Measurements from ENCODE around the gene BMS1. TPM values are rescaled to one million over a fixed set of nuclear protein-coding genes. Genes with fewer than 3 reads are reported as not detected.
"Not testable (repeated sequence)": the region's sequence is repeated elsewhere in the genome, so short reads cannot be mapped to it uniquely, and the experiment has no call there.

Gene BMS1
- total and polyA plus RNA-seq, 8 donors: 1.8 to 33.9 (median 6.7) TPM

DNA sequence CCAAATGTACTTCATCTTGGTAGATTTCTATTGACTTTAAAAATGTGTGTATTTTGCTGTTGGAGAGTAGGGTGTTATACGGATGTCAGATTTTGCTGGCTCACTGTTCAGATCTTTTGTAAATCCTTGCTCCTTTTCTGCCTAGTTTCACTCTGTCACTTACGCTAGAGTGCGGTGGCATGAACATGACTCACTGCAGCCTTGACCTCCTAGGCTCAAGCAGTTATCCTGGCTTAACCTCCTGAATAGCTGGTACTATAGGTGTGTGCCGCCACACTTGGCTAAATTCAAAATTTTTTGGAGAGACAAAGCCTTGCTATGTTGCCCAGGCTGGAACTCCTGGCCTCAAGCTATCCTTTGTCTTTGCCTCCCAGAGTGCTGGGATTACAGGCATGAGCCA, 29.4 kb downstream of the BMS1 start:
- no peak for TF ChIP-seq POLR2A (IDR thresholded peaks at IDR 0.05)
- TF ChIP-seq EP300 (IDR thresholded peaks at IDR 0.05): no peak
- no peak for TF ChIP-seq POLR2AphosphoS5 (IDR thresholded peaks at IDR 0.05)
- no peak for TF ChIP-seq CTCF (IDR thresholded peaks at IDR 0.05)
- Histone ChIP-seq H3K27ac (no peak overlapping the region), H3K36me3 (peaks cover 9 to 91% (median 81%) of the 10 kb centered on the region in 4 donors), H3K27me3 (no peaks in the 10 kb centered on the region), H3K4me3 (no peak overlapping the region), H3K4me1 (no peaks in the 10 kb centered on the region), H3K9me3 (peaks cover 0 to 3% (median 0%) of the 10 kb centered on the region in 4 donors)
- WGBS, 5 donors: 97 to 99% (median 98%) methylated on average over 4 of the region's 4 CpGs
- intact Hi-C loops (cut with DNase I; ENCODE audit: low total_unique reads): no loop called here
- no peak for DNase-seq

DNA sequence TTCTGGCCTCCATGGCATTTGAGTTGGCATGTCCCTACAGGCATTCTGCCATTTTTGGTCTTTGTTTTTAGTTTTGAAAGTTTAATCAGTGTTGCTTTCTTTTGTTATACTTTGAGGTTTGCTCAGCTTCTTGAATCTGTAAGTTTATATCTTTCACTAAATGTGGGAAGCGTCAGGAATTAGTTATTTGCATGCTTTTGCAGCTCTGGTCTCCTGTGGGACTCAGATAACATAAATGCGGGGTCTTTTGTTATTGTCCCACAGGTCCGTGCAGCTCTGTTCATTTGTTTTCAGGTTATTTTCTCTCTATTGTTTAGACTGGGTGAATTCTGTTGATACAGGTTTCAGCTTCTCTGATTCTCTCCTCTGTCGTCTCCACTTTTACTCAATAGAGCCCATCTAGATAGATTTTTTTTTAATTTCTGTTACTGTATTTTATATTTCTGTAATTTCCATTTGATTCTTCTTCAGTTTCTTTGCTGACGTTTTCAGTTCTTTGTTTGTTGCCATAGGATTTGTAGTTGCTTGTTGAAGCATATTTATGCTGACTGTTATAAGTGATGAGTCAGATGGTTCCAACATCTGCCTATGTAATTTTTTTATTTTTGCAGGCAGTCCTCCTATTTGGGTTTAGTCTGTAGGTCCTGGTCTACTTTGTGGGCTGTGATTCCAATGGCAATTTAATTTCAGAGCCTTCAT, 31.5 kb downstream of the BMS1 start:
- H3K4me1 ChIP-seq; H3K4me3 ChIP-seq; H3K27me3 ChIP-seq; H3K27ac ChIP-seq; DNase-seq; intact Hi-C loops (cut with DNase I; ENCODE audit: low total_unique reads); H3K9me3 ChIP-seq: not testable (repeated sequence)
- H3K36me3 ChIP-seq: peaks cover 15 to 93% (median 84%) of the 10 kb centered on the region in 4 donors
- WGBS, 5 donors: 93 to 97% (median 95%) methylated on average over 5 of the region's 5 CpGs

DNA sequence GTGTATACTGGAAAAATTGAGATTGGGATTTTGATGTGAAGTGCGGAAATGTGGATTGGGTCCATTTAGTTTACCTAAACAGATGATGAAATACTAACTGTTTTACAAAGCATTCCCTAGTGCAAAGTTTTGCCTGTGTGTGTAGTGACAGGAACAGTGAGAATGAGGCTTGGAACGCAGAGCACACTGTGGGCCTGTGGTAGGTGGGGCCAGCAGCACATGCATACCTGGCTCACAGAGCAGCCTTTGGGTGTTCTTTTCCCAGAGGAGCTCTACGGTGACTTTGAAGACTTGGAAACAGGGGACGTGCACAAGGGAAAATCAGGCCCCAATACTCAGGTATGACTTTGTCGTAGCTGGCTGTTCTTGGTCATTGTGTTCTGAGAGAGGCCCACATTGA, 33.7 kb downstream of the BMS1 start:
- intact Hi-C loops (cut with DNase I; ENCODE audit: low total_unique reads); H3K4me1 ChIP-seq; H3K9me3 ChIP-seq; H3K27me3 ChIP-seq; DNase-seq; H3K27ac ChIP-seq; H3K4me3 ChIP-seq: not testable (repeated sequence)
- peaks cover 20 to 93% (median 85%) of the 10 kb centered on the region in 4 donors for H3K36me3 ChIP-seq
- WGBS, 5 donors: 76 to 86% (median 82%) methylated on average over 5 of the region's 5 CpGs

GRCh38 chr10:42816912-42817311, 34.3 kb downstream of the BMS1 start:
- Histone ChIP-seq H3K4me3 (no peak overlapping the region), H3K27me3 (no peaks in the 10 kb centered on the region), H3K4me1 (no peaks in the 10 kb centered on the region), H3K27ac (no peak overlapping the region), H3K36me3 (peaks cover 20 to 98% (median 89%) of the 10 kb centered on the region in 4 donors), H3K9me3 (peaks cover 0 to 3% (median 0%) of the 10 kb centered on the region in 4 donors)
- intact Hi-C loops (cut with DNase I; ENCODE audit: low total_unique reads): no loop called here
- no peak for DNase-seq
- 79 to 92% (median 86%) methylated on average over 2 of the region's 2 CpGs for WGBS, 5 donors
- no peak for TF ChIP-seq POLR2AphosphoS5 (IDR thresholded peaks at IDR 0.05)
- no peak for TF ChIP-seq CTCF (IDR thresholded peaks at IDR 0.05)
- TF ChIP-seq EP300 (IDR thresholded peaks at IDR 0.05): no peak
- no peak for TF ChIP-seq POLR2A (IDR thresholded peaks at IDR 0.05)

DNA sequence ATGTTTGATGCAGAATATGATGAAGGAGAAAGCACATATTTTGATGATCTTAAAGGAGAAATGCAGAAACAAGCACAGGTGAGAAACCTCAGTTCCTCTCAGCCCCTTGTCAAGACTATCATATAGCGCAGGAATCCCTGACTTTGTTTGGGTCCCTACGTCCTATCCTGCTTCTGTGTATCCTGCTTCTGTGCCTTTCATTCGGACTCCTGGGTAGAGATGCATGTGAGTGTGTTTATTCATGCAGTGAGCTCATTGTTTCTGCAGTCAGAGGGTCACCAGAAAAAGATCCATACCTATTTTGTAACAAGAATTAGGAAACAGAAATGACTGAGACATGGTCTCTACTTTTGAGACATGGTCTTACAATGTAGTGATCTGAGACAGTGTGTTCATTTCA, 34.8 kb downstream of the BMS1 start:
- H3K4me3 ChIP-seq; H3K4me1 ChIP-seq; DNase-seq; intact Hi-C loops (cut with DNase I; ENCODE audit: low total_unique reads); H3K9me3 ChIP-seq; H3K27ac ChIP-seq; H3K27me3 ChIP-seq: not testable (repeated sequence)
- peaks cover 22 to 96% (median 88%) of the 10 kb centered on the region in 4 donors for H3K36me3 ChIP-seq
- 84 to 89% (median 87%) methylated on average over 3 of the region's 3 CpGs for WGBS, 5 donors

GRCh38 chr10:42826759-42827158, 44.2 kb downstream of the BMS1 start:
- peaks cover 46 to 100% (median 98%) of the 10 kb centered on the region in 4 donors for H3K36me3 ChIP-seq
- WGBS, 5 donors: 66 to 88% (median 73%) methylated on average over 5 to 6 of the region's 6 CpGs
- H3K27ac ChIP-seq: not testable (repeated sequence)

More at GRCh38 chr10:42826759-42827158, 44.2 kb downstream of the BMS1 start:
- H3K4me3 ChIP-seq; DNase-seq; H3K27me3 ChIP-seq; intact Hi-C loops (cut with DNase I; ENCODE audit: low total_unique reads); H3K9me3 ChIP-seq; H3K4me1 ChIP-seq: not testable (repeated sequence)

Data from stomach (tissue), 9 donors.